Subcutaneous abdominal adipose tissue (tissue), 5 donors: ENCODE measurements around the gene ODC1.

Experiments
- H3K27ac ChIP-seq: one replicate; pipeline ENCODE4 v1.7.0; 2013; ENCODE audit warnings: low read depth, mild to moderate bottlenecking, inconsistent platforms, low read length, moderate library complexity
- H3K27me3 ChIP-seq, 5 donors: one replicate each; pipeline ENCODE4 v1.7.0; 2013; ENCODE audit warnings: low read length in 5 of 5, inconsistent platforms in 1 of 5; ENCODE audit not compliant: control insufficient read depth in 5 of 5, insufficient read depth in 4 of 5
- H3K36me3 ChIP-seq, 5 donors: one replicate each; pipeline ENCODE4 v1.7.0; 2013; ENCODE audit warnings: low read length in 5 of 5; ENCODE audit not compliant: control insufficient read depth in 5 of 5, insufficient read depth in 5 of 5
- H3K4me1 ChIP-seq, 5 donors: one replicate each; pipeline ENCODE4 v1.7.0; 2013; ENCODE audit warnings: low read length in 5 of 5, mild to moderate bottlenecking in 3 of 5, moderate library complexity in 1 of 5; ENCODE audit not compliant: control insufficient read depth in 5 of 5, insufficient read depth in 5 of 5
- H3K4me3 ChIP-seq, 5 donors: one replicate each; pipeline ENCODE4 v1.7.0; 2013; ENCODE audit warnings: low read length in 5 of 5, low read depth in 1 of 5
- H3K9ac ChIP-seq, 5 donors: one replicate each; pipeline ENCODE4 v1.7.0; 2013; ENCODE audit warnings: low read length in 5 of 5, mild to moderate bottlenecking in 4 of 5, moderate library complexity in 3 of 5
- H3K9me3 ChIP-seq, 5 donors: one replicate each; pipeline ENCODE4 v1.7.0; 2013; ENCODE audit warnings: low read length in 5 of 5; ENCODE audit not compliant: control insufficient read depth in 5 of 5
- donor health status: healthy.
- donor health status: healthy.
- donor health status: healthy.
- donor health status: healthy.
- donor health status: healthy.

Gene ODC1

GRCh38 chr2:10397297-10397875 lies 50.7 kb downstream of the ODC1 start:
- no peaks in the 10 kb centered on the region for H3K36me3 ChIP-seq
- H3K4me3 ChIP-seq = no peak overlapping the region
- H3K27ac ChIP-seq = peak overlapping the region; percentile 41
- no peaks in the 10 kb centered on the region for H3K27me3 ChIP-seq
- no peak overlapping the region for H3K9ac ChIP-seq
- H3K4me1 ChIP-seq = peaks cover 2 to 64% (median 40%) of the 10 kb centered on the region in 5 donors
- H3K9me3 ChIP-seq = no peaks in the 10 kb centered on the region

- Histone ChIP-seq H3K9me3 (no peaks in the 10 kb centered on the region), H3K4me3 (no peak overlapping the region), H3K4me1 (peaks cover 2 to 59% (median 39%) of the 10 kb centered on the region in 5 donors), H3K27me3 (no peaks in the 10 kb centered on the region), H3K36me3 (no peaks in the 10 kb centered on the region), H3K27ac (no peak overlapping the region), H3K9ac (no peak overlapping the region)
Observed at GRCh38 chr2:10396464-10396863, 51.7 kb downstream of the ODC1 start.

DNA sequence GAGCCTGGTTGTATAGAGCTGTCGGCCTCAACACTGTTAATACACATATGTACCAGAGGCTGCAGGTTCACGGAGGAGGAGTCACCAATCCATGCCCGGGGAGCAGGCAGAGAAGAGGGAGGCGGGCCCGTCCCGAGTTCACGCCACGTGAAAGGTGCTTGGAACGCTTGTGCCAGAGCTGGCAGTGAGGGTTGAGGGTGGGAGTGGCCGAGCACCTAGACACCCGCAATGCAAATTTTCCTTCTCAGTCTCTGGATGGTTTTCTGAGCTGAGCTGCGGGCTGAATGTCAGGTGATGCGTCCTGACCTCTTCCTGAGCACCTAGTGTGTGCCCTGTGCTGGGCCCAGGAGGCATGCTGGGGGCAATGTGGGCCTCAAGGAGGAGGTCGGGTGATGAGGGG lies 52.2 kb downstream of the ODC1 start:
- Histone ChIP-seq H3K4me1 (peaks cover 2 to 55% (median 34%) of the 10 kb centered on the region in 5 donors), H3K9ac (no peak overlapping the region), H3K27me3 (no peaks in the 10 kb centered on the region), H3K4me3 (no peak overlapping the region), H3K36me3 (no peaks in the 10 kb centered on the region), H3K9me3 (no peaks in the 10 kb centered on the region), H3K27ac (no peak overlapping the region)

DNA sequence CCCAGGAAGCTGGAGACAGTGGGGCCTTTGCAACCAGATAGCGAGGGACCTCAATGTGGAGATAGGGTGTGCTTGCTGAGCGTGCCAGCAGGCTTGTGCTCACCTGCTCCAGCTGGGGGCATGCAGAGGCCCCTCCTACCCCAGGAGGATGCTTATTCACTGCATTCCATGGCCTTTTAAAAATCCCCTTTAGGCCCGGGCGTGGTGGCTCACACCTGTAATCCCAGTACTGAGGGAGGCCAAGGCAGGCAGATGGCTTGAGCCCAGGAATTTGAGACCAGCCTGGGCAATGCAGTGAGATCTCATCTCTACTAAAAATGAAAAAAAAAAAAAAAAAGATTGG lies 54.5 kb downstream of the ODC1 start:
- Histone ChIP-seq H3K4me3 (no peak overlapping the region), H3K4me1 (peaks cover 0 to 60% (median 28%) of the 10 kb centered on the region in 5 donors), H3K9me3 (no peaks in the 10 kb centered on the region), H3K27ac (no peak overlapping the region), H3K36me3 (no peaks in the 10 kb centered on the region), H3K9ac (no peak overlapping the region), H3K27me3 (no peaks in the 10 kb centered on the region)

GRCh38 chr2:10392951-10393639 lies 55.0 kb downstream of the ODC1 start:
- Histone ChIP-seq H3K4me3 (no peak overlapping the region), H3K36me3 (no peaks in the 10 kb centered on the region), H3K4me1 (peaks cover 0 to 61% (median 24%) of the 10 kb centered on the region in 5 donors), H3K9ac (no peak overlapping the region), H3K9me3 (no peaks in the 10 kb centered on the region), H3K27me3 (no peaks in the 10 kb centered on the region), H3K27ac (peak overlapping the region; percentile 30)

DNA sequence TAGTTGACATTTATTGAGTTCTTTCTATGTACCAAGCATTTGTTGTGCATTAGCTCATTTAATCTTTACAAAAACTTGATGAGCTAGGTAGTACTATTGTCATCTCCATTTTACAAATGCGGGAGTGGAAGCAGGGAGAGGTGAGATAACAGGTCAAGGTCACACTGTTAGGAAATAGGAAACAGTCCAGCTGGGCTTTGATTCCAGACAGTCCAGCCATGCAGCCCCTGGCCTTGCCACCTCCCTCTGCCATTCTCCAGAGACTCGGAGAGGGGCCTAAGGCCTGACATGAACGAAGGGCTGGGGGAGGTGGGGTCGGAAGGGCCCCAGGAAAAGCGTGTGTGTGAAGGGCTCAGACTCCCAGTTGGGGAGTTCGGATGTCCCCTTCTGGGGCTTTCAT lies 55.6 kb downstream of the ODC1 start:
- Histone ChIP-seq H3K4me3 (no peak overlapping the region), H3K27ac (peak overlapping the region; percentile 11), H3K9ac (no peak overlapping the region), H3K4me1 (peaks cover 0 to 61% (median 22%) of the 10 kb centered on the region in 5 donors), H3K36me3 (no peaks in the 10 kb centered on the region), H3K9me3 (no peaks in the 10 kb centered on the region), H3K27me3 (no peaks in the 10 kb centered on the region)

- H3K4me3 ChIP-seq = no peak overlapping the region
- peaks cover 0 to 61% (median 21%) of the 10 kb centered on the region in 5 donors for H3K4me1 ChIP-seq
- H3K9me3 ChIP-seq = no peaks in the 10 kb centered on the region
- H3K36me3 ChIP-seq = no peaks in the 10 kb centered on the region
- H3K27me3 ChIP-seq = peaks cover 0 to 3% (median 0%) of the 10 kb centered on the region in 5 donors
- no peak overlapping the region for H3K27ac ChIP-seq
- H3K9ac ChIP-seq = no peak overlapping the region
Observed at GRCh38 chr2:10392100-10392499, 56.0 kb downstream of the ODC1 start.

GRCh38 chr2:10390369-10390801 lies 57.7 kb downstream of the ODC1 start:
- no peak overlapping the region for H3K4me3 ChIP-seq
- H3K36me3 ChIP-seq = no peaks in the 10 kb centered on the region
- no peak overlapping the region for H3K27ac ChIP-seq
- H3K9me3 ChIP-seq = no peaks in the 10 kb centered on the region
- H3K27me3 ChIP-seq = peaks cover 0 to 12% (median 2%) of the 10 kb centered on the region in 5 donors
- no peak overlapping the region for H3K9ac ChIP-seq
- peaks cover 0 to 62% (median 25%) of the 10 kb centered on the region in 5 donors for H3K4me1 ChIP-seq
